ENCODE measurements around the gene FRMD5.

- TF ChIP-seq CTCF (IDR thresholded peaks at IDR 0.05; ENCODE audit: insufficient read depth, low read length, poor library complexity, severe bottlenecking) (no peak), EZH2phosphoT487 (conservative IDR thresholded peaks at IDR 0.05; ENCODE audit: low read length) (no peak)
These were observed at the start of gene FRMD5 for GRCh38 chr15:44195151-44195740.
